Fibroblast of lung (primary cell): ENCODE results near the gene COL4A1. TPM values are rescaled to one million over a fixed set of nuclear protein-coding genes. Genes with fewer than 3 reads are reported as not detected.

Source experiments
- DNase-seq, 2 donors: peaks; one replicate each; pipeline versions ENCODE4 v3.0.0 to v3.0.0-alpha.2; 2010; ENCODE audit warnings: low read depth in 2 of 2
- H2AFZ ChIP-seq: 2 replicates; pipeline ENCODE4 v1.5.1; 2012; ENCODE audit warnings: low read length, control low read depth, inconsistent platforms
- H3K27ac ChIP-seq: 2 replicates; pipeline ENCODE4 v1.5.1; 2011; ENCODE audit warnings: low read length, control low read depth; ENCODE audit not compliant: insufficient read depth
- H3K27me3 ChIP-seq: 2 replicates; pipeline ENCODE4 v1.5.1; 2011; ENCODE audit warnings: mild to moderate bottlenecking, low read length; ENCODE audit not compliant: control insufficient read depth, insufficient read depth
- H3K36me3 ChIP-seq: 2 replicates; pipeline ENCODE4 v1.5.1; 2011; ENCODE audit warnings: low read length; ENCODE audit not compliant: control insufficient read depth, insufficient read depth
- H3K4me1 ChIP-seq: 2 replicates; pipeline ENCODE4 v1.5.1; 2011; ENCODE audit warnings: low read length; ENCODE audit not compliant: control insufficient read depth, insufficient read depth; ENCODE audit errors: extremely low read depth
- H3K4me2 ChIP-seq: 2 replicates; pipeline ENCODE4 v1.5.1; 2011; ENCODE audit warnings: low read length, control low read depth; ENCODE audit not compliant: insufficient read depth; ENCODE audit errors: extremely low read depth
- H3K4me3 ChIP-seq, 4 experiments: fragments of 200-600 bp in 1 of 4; sonication (generic) in 1 of 4; replicated peaks in 1 of 4; 2 replicates each; pipeline ENCODE4 v1.5.1; 2011 to 2016; ENCODE audit warnings: low read length in 4 of 4, low read depth in 3 of 4, mild to moderate bottlenecking in 3 of 4, control low read depth in 2 of 4, inconsistent platforms in 1 of 4, mixed read lengths in 1 of 4; ENCODE audit not compliant: insufficient read depth in 1 of 4; ENCODE audit errors: control extremely low read depth in 1 of 4
- H3K79me2 ChIP-seq: 2 replicates; pipeline ENCODE4 v1.5.1; 2012; ENCODE audit warnings: mild to moderate bottlenecking, low read length, inconsistent platforms; ENCODE audit not compliant: control insufficient read depth, insufficient read depth
- H3K9ac ChIP-seq: 2 replicates; pipeline ENCODE4 v1.5.1; 2011; ENCODE audit warnings: mild to moderate bottlenecking, low read length, control low read depth; ENCODE audit not compliant: insufficient read depth
- H3K9me3 ChIP-seq: 2 replicates; pipeline ENCODE4 v1.5.1; 2012; ENCODE audit warnings: low read depth, low read length; ENCODE audit not compliant: control insufficient read depth, insufficient read depth
- H4K20me1 ChIP-seq: 2 replicates; pipeline ENCODE4 v1.5.1; 2011; ENCODE audit warnings: low read length; ENCODE audit not compliant: control insufficient read depth, insufficient read depth; ENCODE audit errors: extremely low read depth
- EZH2 ChIP-seq: IDR thresholded peaks from 2 replicates; pipeline ENCODE4 v1.5.1; 2012; ENCODE audit warnings: low read length, control low read depth, mild to moderate bottlenecking; ENCODE audit errors: missing control alignments
- polyA plus RNA-seq, 2 donors: library from polyadenylated mRNA; depleted of rRNA in 1 of 2; stranded (reverse) in 1 of 2; unstranded in 1 of 2; fragments of >200 nt; gene quantifications; 2 replicates each; pipeline ENCODE4 v1.2.1, GENCODE V29; 2011 to 2012; ENCODE audit warnings: missing spikeins in 1 of 2
- total RNA-seq: library from RNA; depleted of rRNA; stranded (reverse); fragments of >200 nt; gene quantifications from 2 replicates; pipeline ENCODE4 v1.2.1, GENCODE V29; 2014
- TF ChIP-seq, protein P1 (sequence below), 2 donors: IDR thresholded peaks in 1 of 2; conservative IDR thresholded peaks in 1 of 2; 1 replicate in 1 of 2; 2 replicates in 1 of 2; pipeline ENCODE4 v1.5.1; 2011 to 2012; ENCODE audit warnings: low read length in 2 of 2, control low read depth in 1 of 2, inconsistent platforms in 1 of 2, low read depth in 1 of 2, mild to moderate bottlenecking in 1 of 2

The COL4A1 gene
- total and polyA plus RNA-seq, 2 donors (not counting 1 experiment from before 2014, with no cell fraction given) = 34.0 to 607 TPM

DNA sequence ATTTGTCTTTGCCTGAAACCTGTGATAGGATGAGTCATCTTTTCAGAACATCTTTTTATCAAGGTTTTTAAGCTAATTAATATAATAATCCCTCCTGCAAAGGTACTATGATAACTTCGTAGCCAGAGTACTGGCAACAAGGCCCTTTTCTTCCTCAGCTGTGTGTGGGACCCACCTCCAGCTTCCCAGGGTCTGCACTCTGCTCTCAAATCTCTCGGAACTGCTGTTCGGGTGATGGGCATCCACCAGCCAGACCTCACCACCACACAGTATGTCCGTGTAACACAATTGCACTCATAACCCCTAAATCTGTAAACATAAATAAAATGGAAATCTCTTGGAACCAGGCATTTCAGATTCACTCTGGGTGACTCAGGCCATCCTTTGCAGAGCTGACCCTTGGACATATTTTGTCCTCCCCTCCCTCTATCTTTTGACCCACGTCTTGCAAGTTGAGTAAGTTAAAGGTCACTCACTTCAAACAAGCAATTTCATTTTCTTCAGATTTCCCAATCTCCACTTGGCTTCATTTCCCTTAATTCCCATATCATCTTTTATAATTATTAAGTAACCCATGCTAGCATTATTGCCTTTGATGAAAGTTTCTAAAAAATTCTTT, 29.5 kb downstream of the COL4A1 start:
- Histone ChIP-seq H3K4me3 (no peak overlapping the region), H2AFZ (no peak overlapping the region), H3K9ac (no peak overlapping the region), H3K4me2 (no peak overlapping the region), H4K20me1 (no peaks in the 10 kb centered on the region), H3K27me3 (no peaks in the 10 kb centered on the region), H3K4me1 (peaks cover 27% of the 10 kb centered on the region), H3K27ac (no peak overlapping the region), H3K9me3 (no peaks in the 10 kb centered on the region), H3K79me2 (peaks cover 56% of the 10 kb centered on the region), H3K36me3 (peaks cover 3% of the 10 kb centered on the region)
- peak in 1 of 2 donors; percentile 61 for DNase-seq
- TF ChIP-seq EZH2 = no peak
- TF ChIP-seq, protein P1, sequence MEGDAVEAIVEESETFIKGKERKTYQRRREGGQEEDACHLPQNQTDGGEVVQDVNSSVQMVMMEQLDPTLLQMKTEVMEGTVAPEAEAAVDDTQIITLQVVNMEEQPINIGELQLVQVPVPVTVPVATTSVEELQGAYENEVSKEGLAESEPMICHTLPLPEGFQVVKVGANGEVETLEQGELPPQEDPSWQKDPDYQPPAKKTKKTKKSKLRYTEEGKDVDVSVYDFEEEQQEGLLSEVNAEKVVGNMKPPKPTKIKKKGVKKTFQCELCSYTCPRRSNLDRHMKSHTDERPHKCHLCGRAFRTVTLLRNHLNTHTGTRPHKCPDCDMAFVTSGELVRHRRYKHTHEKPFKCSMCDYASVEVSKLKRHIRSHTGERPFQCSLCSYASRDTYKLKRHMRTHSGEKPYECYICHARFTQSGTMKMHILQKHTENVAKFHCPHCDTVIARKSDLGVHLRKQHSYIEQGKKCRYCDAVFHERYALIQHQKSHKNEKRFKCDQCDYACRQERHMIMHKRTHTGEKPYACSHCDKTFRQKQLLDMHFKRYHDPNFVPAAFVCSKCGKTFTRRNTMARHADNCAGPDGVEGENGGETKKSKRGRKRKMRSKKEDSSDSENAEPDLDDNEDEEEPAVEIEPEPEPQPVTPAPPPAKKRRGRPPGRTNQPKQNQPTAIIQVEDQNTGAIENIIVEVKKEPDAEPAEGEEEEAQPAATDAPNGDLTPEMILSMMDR (conservative IDR thresholded peaks at IDR 0.05 in 1 of 2, IDR thresholded peaks at IDR 0.05 in 1 of 2; ENCODE audit: low read depth in 1 of 2, low read length in 2 of 2) = no peak

DNA sequence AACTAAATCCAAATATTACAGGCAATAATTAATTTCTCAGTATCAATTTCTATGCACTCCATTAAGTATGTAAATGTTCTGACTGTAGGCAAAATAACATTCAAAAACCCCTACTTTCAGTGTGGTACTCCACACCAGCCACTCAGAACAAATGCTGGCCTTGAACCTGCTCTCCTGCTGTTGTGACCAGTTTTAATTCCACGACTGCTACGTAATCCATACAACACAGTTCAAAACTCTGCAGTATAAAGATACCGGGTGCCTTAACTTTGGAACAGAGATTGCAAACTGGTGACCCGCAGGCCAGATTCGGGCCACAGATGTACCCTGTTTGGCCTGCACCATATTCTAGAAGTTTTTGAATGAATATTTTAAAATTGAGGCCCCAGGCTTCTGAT, 30.4 kb downstream of the COL4A1 start:
- no peak overlapping the region for H3K4me2 ChIP-seq
- H3K4me3 ChIP-seq = no peak overlapping the region
- H3K4me1 ChIP-seq = peaks cover 19% of the 10 kb centered on the region
- peaks cover 56% of the 10 kb centered on the region for H3K79me2 ChIP-seq
- H2AFZ ChIP-seq = no peak overlapping the region
- no peak for TF ChIP-seq EZH2
- TF ChIP-seq, protein P1 (conservative IDR thresholded peaks at IDR 0.05 in 1 of 2, IDR thresholded peaks at IDR 0.05 in 1 of 2; ENCODE audit: low read depth in 1 of 2, low read length in 2 of 2) = no peak
- no peak overlapping the region for H3K9ac ChIP-seq
- H3K27me3 ChIP-seq = no peaks in the 10 kb centered on the region
- no peak for DNase-seq
- H3K27ac ChIP-seq = no peak overlapping the region
- no peaks in the 10 kb centered on the region for H3K36me3 ChIP-seq
- H3K9me3 ChIP-seq = no peaks in the 10 kb centered on the region
- no peaks in the 10 kb centered on the region for H4K20me1 ChIP-seq

DNA sequence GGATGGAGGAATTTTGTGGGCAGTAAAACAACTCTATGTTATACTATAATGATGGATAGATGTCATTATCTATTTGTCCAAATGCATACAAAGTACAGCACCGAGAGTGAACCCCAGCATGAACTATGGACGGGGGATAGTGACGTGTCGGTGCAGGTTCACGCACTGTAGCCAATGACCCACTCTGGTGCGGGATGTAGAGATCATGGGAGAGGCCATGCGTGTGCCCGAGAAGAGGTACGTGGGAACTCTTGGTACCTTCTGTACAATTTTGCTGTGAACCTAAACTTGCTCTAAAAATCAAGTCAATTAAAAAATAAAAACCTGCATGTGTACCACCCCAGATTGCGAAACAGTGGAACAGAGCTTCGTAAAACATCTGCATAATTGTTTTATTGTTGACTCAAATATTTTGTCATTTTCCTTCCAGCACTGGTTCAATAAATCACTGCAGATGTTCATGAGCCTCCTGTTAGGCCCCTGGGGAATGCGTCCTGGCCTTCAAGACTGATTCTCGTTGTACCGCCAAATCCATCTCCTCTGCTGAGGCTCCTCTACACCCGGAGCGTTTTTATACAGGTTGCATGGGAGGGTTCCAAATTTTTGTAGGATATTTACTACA, 30.9 kb downstream of the COL4A1 start:
- peaks cover 15% of the 10 kb centered on the region for H3K4me1 ChIP-seq
- H2AFZ ChIP-seq = no peak overlapping the region
- H3K4me3 ChIP-seq = no peak overlapping the region
- no peak overlapping the region for H3K4me2 ChIP-seq
- TF ChIP-seq, protein P1 (conservative IDR thresholded peaks at IDR 0.05 in 1 of 2, IDR thresholded peaks at IDR 0.05 in 1 of 2; ENCODE audit: low read depth in 1 of 2, low read length in 2 of 2) = no peak
- no peak for TF ChIP-seq EZH2
- H3K79me2 ChIP-seq = peaks cover 60% of the 10 kb centered on the region
- no peaks in the 10 kb centered on the region for H3K9me3 ChIP-seq
- no peaks in the 10 kb centered on the region for H3K36me3 ChIP-seq
- DNase-seq = no peak
- H3K27ac ChIP-seq = no peak overlapping the region
- H3K9ac ChIP-seq = no peak overlapping the region
- H3K27me3 ChIP-seq = no peaks in the 10 kb centered on the region
- no peaks in the 10 kb centered on the region for H4K20me1 ChIP-seq
